HK-2 (cell line): ENCODE measurements around the gene RGS8.
"Not testable (repeated sequence)": the region's sequence is repeated elsewhere in the genome, so short reads cannot be mapped to it uniquely, and the experiment has no call there.

Experiments used
- DNase-seq: peaks from one replicate; pipeline ENCODE4 v3.0.0-alpha.2; 2018; ENCODE audit not compliant: unreplicated experiment

Gene RGS8

DNA sequence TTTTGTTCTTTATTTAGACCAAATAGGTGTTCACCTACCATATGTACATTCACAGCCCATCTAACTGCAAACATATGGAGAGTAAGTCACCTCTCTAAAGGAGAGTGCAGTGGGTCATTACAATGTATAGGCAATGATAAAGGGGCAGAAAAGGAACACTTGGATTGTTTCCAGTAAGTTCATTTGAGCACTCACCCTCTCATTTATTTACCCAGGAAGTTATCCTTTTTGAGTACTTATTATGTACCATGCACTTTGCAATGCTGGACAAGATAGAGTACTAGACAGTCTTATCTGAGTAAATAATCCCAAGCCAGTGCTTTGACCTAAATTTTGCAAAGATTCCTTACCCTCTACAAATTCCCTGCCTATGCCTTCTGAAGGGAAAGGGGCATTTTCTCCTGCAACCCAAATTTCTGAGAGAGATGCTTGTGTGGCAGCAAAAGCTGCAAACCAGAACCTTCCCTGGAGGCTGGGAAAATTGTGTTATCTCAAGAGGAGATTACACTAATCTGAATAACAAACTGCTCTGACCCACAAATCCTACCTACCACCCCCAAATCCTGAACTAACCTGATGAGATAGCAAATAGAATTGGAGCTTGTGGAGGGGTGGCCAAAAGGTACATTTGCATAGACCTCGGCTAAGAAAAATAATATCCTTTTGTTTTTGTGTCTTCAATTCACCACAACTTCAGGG is 18.6 kb upstream of the RGS8 start:
- no peak for DNase-seq

DNA sequence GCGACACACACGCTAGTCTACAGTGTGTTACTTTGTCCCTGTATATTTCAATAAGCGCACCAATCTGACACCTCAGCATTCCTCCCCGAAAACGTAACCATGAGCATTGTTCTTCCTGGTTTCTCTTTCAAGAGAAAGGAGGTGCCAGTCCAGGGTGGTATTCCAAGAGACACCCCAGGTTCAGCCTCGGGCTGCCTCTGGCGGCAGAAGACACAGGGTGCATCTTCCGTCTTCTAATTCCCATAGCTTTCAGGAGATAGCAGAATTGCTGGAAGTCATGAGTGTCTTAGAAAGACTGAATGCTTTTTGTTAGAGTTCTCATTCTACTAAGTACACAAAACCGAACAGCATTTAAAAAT is 15.9 kb upstream of the RGS8 start:
- DNase-seq = no peak

DNA sequence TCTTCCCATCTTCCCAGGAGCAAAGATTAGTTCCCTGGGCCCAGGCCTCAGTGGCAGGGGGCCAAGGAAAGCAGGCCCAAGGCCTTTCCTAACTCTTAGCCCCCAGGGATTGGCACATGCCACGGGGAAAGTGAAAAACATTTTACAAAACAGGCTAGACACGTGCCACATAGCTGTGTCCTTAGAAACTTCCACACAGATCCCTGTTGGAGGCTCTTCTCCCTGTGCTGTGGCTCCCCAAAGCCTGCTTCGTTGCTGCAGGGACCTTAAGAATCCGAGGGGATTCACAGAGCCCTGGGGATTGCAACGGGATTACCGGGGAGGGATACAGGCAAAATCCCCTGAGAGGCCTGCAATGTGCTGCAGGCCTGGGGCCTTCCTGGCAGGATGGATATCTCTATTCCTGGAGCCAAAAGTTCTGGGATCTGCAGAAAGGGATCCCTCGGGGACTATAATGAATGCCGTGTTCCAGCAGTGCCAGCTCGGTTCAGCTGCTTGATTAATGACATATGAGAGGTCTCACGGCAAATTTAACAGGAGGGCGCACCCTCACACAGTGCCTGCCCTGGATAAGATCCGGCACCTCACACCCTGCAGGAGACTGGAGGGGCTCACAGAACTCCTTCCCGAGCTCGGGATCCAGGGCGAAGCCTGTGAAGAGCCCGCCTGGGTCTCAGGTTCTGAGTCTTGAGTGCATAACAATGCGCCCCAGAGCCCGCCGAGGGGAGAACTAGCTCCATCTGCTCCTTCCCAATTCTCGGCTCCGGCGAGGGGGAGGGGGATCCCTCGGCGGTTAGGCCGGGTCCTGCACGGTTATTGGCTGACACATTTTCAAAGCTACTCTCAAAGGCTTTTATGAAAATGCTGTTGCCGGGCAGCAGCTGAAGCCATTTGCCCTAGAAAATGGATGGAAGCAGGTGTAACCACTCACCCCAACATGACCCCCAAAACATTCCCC is 15.3 kb upstream of the RGS8 start:
- DNase-seq = no peak

GRCh38 chr1:182698971-182699370 is 14.6 kb upstream of the RGS8 start:
- no peak for DNase-seq

DNA sequence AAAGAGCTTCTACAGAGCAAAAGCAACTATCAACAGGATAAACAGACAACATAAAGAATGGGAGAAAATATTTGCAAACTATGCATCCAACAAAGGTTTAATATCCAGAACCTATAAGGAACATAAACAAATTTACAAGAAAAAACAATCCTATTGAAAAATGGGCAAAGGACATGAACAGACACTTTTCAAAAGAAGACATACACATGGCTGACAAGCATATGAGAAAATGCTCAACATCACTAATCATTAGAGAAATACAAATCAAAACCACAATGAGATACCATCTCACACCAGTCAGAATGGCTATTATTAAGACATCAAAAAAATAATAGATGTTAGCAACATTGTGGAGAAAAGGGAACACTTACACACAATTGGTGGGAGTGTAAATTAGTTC is 8.8 kb upstream of the RGS8 start:
- DNase-seq = not testable (repeated sequence)

GRCh38 chr1:182690886-182691443 is 6.6 kb upstream of the RGS8 start:
- no peak for DNase-seq

GRCh38 chr1:182688436-182689205 is 4.2 kb upstream of the RGS8 start:
- no peak for DNase-seq

DNA sequence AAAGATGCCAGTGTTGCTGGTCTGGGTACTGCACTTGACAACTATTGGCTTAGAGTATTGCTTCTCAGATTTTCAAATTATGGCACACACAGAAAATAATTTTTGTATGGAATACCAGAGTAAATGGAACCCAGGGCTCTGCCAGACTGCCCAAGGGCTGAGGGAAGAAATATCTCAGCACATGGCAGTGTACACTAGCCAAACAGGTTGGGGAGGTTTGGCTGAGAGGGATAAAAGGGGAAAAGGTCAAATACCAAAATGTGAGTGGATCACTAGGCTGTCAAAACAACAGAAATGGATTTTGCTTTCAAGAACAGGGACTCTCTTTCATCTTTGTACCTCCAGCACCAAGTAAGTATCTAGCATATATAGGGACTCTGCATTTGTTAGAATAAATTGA is 3.0 kb upstream of the RGS8 start:
- DNase-seq = no peak

GRCh38 chr1:182686446-182686845 is 2.1 kb upstream of the RGS8 start:
- no peak for DNase-seq

DNA sequence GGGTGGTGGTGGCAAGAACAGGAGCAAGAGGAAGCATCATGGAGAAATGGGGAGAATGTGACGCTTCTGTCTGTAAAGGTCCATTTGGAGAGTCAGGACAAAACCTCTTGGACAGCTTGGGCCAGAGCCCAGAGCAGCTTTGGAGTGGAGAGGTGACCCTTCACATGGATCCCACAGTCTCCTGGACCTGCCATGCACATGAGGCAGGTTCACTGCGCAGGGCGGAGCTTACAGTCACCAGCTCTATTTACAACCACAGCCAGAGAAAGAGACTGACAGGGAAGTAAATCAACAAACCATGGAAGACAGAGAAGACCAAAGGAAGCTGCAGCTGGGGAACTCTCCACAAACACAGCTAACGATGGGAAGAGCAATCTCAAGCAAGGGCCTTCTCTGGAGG is 828 bp upstream of the RGS8 start:
- no peak for DNase-seq

- no peak for DNase-seq
Measured at GRCh38 chr1:182682898-182683501, 1.4 kb downstream of the RGS8 start.

DNA sequence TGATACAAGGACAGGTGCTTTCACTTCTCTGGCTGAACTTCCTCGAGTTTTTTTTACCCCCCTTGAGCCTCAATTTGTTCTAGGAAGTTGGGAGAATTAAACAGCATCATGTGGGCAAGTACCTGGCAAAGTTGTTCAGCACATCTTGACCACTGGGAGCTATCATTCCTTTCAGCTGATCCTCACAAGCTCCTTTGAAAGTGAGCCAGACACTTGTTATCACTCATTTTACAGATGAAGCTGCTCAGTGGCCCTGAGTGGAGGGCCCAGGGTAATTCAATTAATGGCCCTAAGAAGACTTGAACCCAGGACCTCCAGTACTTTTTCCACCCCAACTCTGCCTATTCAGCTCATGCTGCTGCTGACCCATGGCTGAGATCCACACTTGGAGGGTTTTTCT is 2.0 kb downstream of the RGS8 start:
- DNase-seq = no peak

DNA sequence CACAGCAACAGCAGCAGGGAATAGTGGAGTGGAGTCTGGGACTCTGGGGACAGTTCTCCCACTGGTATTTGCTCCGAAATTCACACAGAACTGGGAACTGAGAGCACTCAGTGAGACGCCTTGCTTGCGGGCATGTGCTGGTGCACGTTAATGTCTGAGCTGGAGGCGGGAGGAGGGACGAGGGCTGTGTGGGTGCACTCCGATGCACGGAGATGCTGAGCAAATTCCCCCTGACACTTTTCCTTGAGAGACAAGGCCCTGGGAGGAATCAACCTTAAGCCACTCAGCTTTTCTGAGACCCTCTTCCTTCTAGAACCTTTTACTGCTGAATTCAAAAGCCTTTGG is 2.8 kb downstream of the RGS8 start:
- no peak for DNase-seq

GRCh38 chr1:182680901-182681567 is 3.4 kb downstream of the RGS8 start:
- no peak for DNase-seq

- DNase-seq = no peak
Measured at GRCh38 chr1:182680408-182680807, 4.0 kb downstream of the RGS8 start.

- no peak for DNase-seq
Measured at GRCh38 chr1:182679684-182680083, 4.7 kb downstream of the RGS8 start.

GRCh38 chr1:182677397-182678098 is 6.8 kb downstream of the RGS8 start:
- DNase-seq = no peak

GRCh38 chr1:182676274-182676673 is 8.1 kb downstream of the RGS8 start:
- no peak for DNase-seq

DNA sequence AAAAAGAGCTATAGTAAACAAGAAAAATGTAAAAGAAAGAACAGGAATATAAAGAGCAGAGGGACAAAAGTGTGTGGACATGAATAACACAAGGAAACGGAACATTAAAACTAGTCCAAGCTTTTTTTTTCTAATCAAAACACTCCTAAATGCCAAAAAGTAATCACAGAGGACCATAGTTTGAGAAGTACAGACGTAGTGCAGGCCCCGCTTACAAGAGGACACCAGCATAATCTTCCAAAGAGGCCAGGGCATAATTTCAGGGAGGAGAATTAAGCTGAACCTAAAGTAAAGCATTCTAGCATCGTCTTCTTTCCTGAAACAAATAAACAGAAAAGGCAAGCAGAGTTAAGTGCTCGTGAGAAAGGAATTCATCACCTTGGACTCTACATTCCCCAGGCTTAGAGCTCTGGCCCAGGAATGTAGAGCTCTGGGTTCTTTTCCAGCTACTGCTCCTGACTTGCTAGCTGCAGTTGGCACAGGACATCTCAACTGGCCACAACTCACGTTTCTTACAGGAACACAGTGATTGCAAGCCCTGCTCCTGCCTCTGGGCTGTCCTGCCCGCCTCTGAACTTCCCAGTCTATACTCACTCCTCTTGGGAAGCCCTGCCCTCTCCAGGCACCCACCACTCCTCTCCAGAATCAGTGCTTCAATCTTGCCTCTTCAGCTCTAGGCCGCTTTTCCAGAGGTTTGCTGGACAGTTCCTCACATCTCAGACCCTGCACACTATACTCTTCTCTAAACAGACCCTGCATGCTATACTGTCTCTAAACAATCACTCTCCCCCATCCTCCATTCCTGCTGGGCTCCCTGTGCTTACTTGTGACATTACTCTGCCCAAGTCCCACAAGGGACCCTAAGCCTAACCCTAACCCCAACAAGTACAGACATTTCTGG is 9.8 kb downstream of the RGS8 start:
- no peak for DNase-seq

DNA sequence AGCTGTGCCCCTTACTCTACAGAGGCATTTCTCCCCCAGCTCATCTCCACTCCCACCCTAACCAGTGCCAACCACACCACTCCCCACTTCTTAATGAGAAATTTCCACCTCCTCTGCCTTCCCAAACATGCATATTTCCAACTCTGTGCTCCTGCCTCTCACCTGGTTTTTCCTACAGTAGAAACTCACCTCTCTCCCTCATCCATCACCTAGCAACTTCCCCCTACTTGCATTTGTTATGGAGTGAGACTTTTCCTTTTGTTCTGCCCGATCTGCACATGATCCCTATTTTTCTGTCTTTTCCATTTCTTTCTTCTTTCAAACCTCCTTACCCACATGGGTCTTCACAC is 11.9 kb downstream of the RGS8 start:
- DNase-seq = no peak
